ENCODE data around the gene PSTPIP1. TPM values are rescaled to one million over a fixed set of nuclear protein-coding genes. Genes with fewer than 3 reads are reported as not detected.

The PSTPIP1 gene
- total and polyA plus RNA-seq, 10 of the 15 experiments (the other 5 are each of a cell fraction or from before 2014, with no cell fraction given) = 0.50 to 29.3 (median 14.5) TPM

- TF ChIP-seq E2F8 (IDR thresholded peaks at IDR 0.05; ENCODE audit: low read depth, partially characterized antibody) = no peak
- peak; percentile 88 for TF ChIP-seq ZNF217 (IDR thresholded peaks at IDR 0.05)
- TF ChIP-seq, protein P1, sequence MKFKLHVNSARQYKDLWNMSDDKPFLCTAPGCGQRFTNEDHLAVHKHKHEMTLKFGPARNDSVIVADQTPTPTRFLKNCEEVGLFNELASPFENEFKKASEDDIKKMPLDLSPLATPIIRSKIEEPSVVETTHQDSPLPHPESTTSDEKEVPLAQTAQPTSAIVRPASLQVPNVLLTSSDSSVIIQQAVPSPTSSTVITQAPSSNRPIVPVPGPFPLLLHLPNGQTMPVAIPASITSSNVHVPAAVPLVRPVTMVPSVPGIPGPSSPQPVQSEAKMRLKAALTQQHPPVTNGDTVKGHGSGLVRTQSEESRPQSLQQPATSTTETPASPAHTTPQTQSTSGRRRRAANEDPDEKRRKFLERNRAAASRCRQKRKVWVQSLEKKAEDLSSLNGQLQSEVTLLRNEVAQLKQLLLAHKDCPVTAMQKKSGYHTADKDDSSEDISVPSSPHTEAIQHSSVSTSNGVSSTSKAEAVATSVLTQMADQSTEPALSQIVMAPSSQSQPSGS (IDR thresholded peaks at IDR 0.05; ENCODE audit: low read length) = no peak
- TF ChIP-seq BCL11A (IDR thresholded peaks at IDR 0.05; ENCODE audit: low read depth, low read length) = no peak
- TF ChIP-seq HDGF (IDR thresholded peaks at IDR 0.05) = 0 out of 2 replicates have a peak, but pooled peaks have one; percentile 71
- TF ChIP-seq ZNF24 (IDR thresholded peaks at IDR 0.05) = no peak
- TF ChIP-seq, protein P2, sequence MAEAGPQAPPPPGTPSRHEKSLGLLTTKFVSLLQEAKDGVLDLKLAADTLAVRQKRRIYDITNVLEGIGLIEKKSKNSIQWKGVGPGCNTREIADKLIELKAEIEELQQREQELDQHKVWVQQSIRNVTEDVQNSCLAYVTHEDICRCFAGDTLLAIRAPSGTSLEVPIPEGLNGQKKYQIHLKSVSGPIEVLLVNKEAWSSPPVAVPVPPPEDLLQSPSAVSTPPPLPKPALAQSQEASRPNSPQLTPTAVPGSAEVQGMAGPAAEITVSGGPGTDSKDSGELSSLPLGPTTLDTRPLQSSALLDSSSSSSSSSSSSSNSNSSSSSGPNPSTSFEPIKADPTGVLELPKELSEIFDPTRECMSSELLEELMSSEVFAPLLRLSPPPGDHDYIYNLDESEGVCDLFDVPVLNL (IDR thresholded peaks at IDR 0.05; ENCODE audit: low read depth, low read length) = no peak
- TF ChIP-seq RELA (IDR thresholded peaks at IDR 0.05; ENCODE audit: borderline replicate concordance, partially characterized antibody) = no peak
- no peak; the same call in 1 of the 2 replicates for TF ChIP-seq PAX5 (IDR thresholded peaks at IDR 0.05; ENCODE audit: borderline replicate concordance, low read depth, low read length)
- TF ChIP-seq ZBED1 (IDR thresholded peaks at IDR 0.05; ENCODE audit: borderline replicate concordance) = no peak
- peak; percentile 34; the same call in 1 of the 2 replicates for TF ChIP-seq RAD51 (IDR thresholded peaks at IDR 0.05)
- TF ChIP-seq ATF7 (IDR thresholded peaks at IDR 0.05; ENCODE audit: low read depth) = no peak
- TF ChIP-seq SIX5 (IDR thresholded peaks at IDR 0.05; ENCODE audit: low read depth, low read length, severe bottlenecking) = no peak
- no peak for TF ChIP-seq BRCA1 (IDR thresholded peaks at IDR 0.05; ENCODE audit: low read depth, low read length)
- TF ChIP-seq CBX3 (IDR thresholded peaks at IDR 0.05; ENCODE audit: borderline replicate concordance, low read depth) = no peak
- TF ChIP-seq EZH2 (IDR thresholded peaks at IDR 0.05; ENCODE audit: borderline replicate concordance, control insufficient read depth, low read depth, low read length) = no peak
- peak; percentile 13 for TF ChIP-seq USF1 (IDR thresholded peaks at IDR 0.05; ENCODE audit: borderline replicate concordance, extremely low read length, insufficient read depth, low read depth, low read length)
- TF ChIP-seq, protein P3, sequence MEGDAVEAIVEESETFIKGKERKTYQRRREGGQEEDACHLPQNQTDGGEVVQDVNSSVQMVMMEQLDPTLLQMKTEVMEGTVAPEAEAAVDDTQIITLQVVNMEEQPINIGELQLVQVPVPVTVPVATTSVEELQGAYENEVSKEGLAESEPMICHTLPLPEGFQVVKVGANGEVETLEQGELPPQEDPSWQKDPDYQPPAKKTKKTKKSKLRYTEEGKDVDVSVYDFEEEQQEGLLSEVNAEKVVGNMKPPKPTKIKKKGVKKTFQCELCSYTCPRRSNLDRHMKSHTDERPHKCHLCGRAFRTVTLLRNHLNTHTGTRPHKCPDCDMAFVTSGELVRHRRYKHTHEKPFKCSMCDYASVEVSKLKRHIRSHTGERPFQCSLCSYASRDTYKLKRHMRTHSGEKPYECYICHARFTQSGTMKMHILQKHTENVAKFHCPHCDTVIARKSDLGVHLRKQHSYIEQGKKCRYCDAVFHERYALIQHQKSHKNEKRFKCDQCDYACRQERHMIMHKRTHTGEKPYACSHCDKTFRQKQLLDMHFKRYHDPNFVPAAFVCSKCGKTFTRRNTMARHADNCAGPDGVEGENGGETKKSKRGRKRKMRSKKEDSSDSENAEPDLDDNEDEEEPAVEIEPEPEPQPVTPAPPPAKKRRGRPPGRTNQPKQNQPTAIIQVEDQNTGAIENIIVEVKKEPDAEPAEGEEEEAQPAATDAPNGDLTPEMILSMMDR (IDR thresholded peaks at IDR 0.05 in 2 of 3, conservative IDR thresholded peaks at IDR 0.05 in 1 of 3; ENCODE audit: control insufficient read depth in 2 of 3, extremely low read depth in 1 of 3, insufficient read depth in 1 of 3, low read depth in 3 of 3, low read length in 3 of 3) = no peak
- TF ChIP-seq, protein P4, sequence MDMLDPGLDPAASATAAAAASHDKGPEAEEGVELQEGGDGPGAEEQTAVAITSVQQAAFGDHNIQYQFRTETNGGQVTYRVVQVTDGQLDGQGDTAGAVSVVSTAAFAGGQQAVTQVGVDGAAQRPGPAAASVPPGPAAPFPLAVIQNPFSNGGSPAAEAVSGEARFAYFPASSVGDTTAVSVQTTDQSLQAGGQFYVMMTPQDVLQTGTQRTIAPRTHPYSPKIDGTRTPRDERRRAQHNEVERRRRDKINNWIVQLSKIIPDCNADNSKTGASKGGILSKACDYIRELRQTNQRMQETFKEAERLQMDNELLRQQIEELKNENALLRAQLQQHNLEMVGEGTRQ (IDR thresholded peaks at IDR 0.05; ENCODE audit: borderline replicate concordance, low read depth, low read length) = no peak; the same call in 1 of the 2 replicates
- TF ChIP-seq FOXK2 (IDR thresholded peaks at IDR 0.05) = no peak
Observed at GRCh38 chr15:77002954-77003912, 8.3 kb downstream of the PSTPIP1 start (continued).
